OCI-LY3 (cell line): Measurements from ENCODE around the gene CCDC70.
"Not testable (repeated sequence)": the region's sequence is repeated elsewhere in the genome, so short reads cannot be mapped to it uniquely, and the experiment has no call there.

ENCODE experiments used
- H2AFZ ChIP-seq: fragments of 200-600, 300-600 bp; shearing (Covaris generic); 2 replicates; pipeline ENCODE4 v1.6.0; 2014; ENCODE audit warnings: antibody characterized with exemption, low read depth, low read length
- H3K27ac ChIP-seq: fragments of 200-600, 300-600 bp; sonication (generic); 2 replicates; pipeline ENCODE4 v1.5.1; 2014; ENCODE audit warnings: mild to moderate bottlenecking, low read length, moderate library complexity, mixed read lengths
- H3K27me3 ChIP-seq: fragments of 200-600, 300-600 bp; sonication (generic); 2 replicates; pipeline ENCODE4 v1.6.1; 2014; ENCODE audit warnings: low read depth, low read length, mixed read lengths
- H3K36me3 ChIP-seq: fragments of 200-600, 300-600 bp; sonication (generic); replicated peaks from 2 replicates; pipeline ENCODE3; 2014; ENCODE audit warnings: low read depth, low read length, mixed read lengths
- H3K4me1 ChIP-seq: fragments of 300-600, 200-600 bp; sonication (generic); 2 replicates; pipeline ENCODE4 v1.6.1; 2014; ENCODE audit warnings: low read length, mixed read lengths
- H3K4me2 ChIP-seq: fragments of 200-600, 300-600 bp; sonication (generic); 2 replicates; pipeline ENCODE4 v1.6.1; 2014; ENCODE audit warnings: low read length, mixed read lengths
- H3K4me3 ChIP-seq: fragments of 300-600, 200-600 bp; sonication (generic); 2 replicates; pipeline ENCODE4 v1.5.1; 2014; ENCODE audit warnings: antibody characterized with exemption, mild to moderate bottlenecking, low read length, moderate library complexity
- H3K79me2 ChIP-seq: fragments of 300-600, 200-600 bp; shearing (Covaris generic); 2 replicates; pipeline ENCODE4 v1.6.1; 2014; ENCODE audit warnings: mild to moderate bottlenecking, low read length, mixed read lengths
- H3K9ac ChIP-seq: fragments of 300-600, 200-600 bp; shearing (Covaris generic); 2 replicates; pipeline ENCODE4 v1.6.0; 2014; ENCODE audit warnings: mild to moderate bottlenecking, low read length, moderate library complexity
- H3K9me3 ChIP-seq: fragments of 200-600, 300-600 bp; shearing (Covaris generic); 2 replicates; pipeline ENCODE4 v1.6.1; 2014; ENCODE audit warnings: low read length, mixed read lengths; ENCODE audit not compliant: insufficient read depth
- H4K20me1 ChIP-seq: fragments of 200-600, 300-600 bp; sonication (generic); 2 replicates; pipeline ENCODE4 v1.6.1; 2016; ENCODE audit warnings: low read length, mixed read lengths; ENCODE audit not compliant: insufficient read depth
- EZH2phosphoT487 ChIP-seq: fragments of 200-600 bp; shearing (Covaris generic); IDR thresholded peaks from 2 replicates; pipeline ENCODE4 v1.6.1; 2018; ENCODE audit warnings: antibody characterized with exemption, mixed run types, low read depth
- TF ChIP-seq, protein P1 (sequence below): fragments of 200-600, 300-600 bp; sonication (generic); IDR thresholded peaks from 2 replicates; pipeline ENCODE4 v1.5.1; 2014; ENCODE audit warnings: antibody characterized with exemption, low read length, low read depth

CCDC70 gene

DNA sequence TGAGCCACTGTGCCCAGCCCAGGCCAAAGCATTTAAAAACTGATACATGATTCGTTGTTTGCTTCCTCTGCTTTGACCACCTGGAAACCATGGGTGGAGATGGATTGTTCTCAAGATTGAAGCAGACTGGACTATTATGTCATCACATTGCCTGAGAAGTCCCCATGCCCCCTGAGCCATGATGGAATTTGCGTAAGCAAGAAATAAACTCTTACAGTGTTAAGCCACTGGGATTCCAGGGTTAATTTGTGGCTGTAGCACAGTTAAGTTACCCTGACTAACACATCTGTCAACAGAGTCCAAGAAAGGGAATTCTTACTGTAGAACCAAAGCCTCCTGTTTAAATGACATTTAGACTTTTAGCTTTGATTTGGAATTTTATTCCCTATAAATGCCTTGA lies 38.4 kb upstream of the CCDC70 start:
- Histone ChIP-seq H3K9ac (no peak overlapping the region), H3K4me1 (peaks cover 61% of the 10 kb centered on the region), H3K27ac (no peak overlapping the region), H3K27me3 (no peaks in the 10 kb centered on the region), H3K36me3 (no peaks in the 10 kb centered on the region), H2AFZ (no peak overlapping the region), H3K4me3 (no peak overlapping the region), H4K20me1 (no peaks in the 10 kb centered on the region), H3K9me3 (no peaks in the 10 kb centered on the region), H3K79me2 (no peaks in the 10 kb centered on the region), H3K4me2 (no peak overlapping the region)
- TF ChIP-seq, protein P1, sequence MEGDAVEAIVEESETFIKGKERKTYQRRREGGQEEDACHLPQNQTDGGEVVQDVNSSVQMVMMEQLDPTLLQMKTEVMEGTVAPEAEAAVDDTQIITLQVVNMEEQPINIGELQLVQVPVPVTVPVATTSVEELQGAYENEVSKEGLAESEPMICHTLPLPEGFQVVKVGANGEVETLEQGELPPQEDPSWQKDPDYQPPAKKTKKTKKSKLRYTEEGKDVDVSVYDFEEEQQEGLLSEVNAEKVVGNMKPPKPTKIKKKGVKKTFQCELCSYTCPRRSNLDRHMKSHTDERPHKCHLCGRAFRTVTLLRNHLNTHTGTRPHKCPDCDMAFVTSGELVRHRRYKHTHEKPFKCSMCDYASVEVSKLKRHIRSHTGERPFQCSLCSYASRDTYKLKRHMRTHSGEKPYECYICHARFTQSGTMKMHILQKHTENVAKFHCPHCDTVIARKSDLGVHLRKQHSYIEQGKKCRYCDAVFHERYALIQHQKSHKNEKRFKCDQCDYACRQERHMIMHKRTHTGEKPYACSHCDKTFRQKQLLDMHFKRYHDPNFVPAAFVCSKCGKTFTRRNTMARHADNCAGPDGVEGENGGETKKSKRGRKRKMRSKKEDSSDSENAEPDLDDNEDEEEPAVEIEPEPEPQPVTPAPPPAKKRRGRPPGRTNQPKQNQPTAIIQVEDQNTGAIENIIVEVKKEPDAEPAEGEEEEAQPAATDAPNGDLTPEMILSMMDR: no peak
- TF ChIP-seq EZH2phosphoT487: no peak

DNA sequence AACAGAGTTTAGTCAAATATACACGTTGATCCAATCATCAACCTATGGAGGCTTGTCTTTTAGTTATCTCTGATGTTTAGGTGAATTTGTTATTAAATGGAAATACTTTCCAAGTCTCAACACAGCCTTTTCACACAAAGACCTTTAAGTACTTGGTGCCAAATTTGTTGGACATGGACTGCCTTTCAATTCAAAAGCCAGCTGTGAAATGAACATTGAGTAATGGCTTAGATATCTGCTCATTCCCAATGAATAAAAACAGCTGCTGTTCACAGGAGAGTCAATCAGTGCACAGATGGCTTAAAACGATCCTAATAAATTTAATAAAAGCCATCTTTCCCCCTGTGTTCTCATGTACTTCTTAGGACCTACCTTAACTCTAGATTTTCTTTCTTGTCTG lies 37.9 kb upstream of the CCDC70 start:
- Histone ChIP-seq H2AFZ (no peak overlapping the region), H3K9me3 (no peaks in the 10 kb centered on the region), H3K27me3 (no peaks in the 10 kb centered on the region), H3K4me3 (no peak overlapping the region), H4K20me1 (no peaks in the 10 kb centered on the region), H3K4me2 (no peak overlapping the region), H3K27ac (no peak overlapping the region), H3K9ac (no peak overlapping the region), H3K4me1 (peaks cover 60% of the 10 kb centered on the region), H3K36me3 (no peaks in the 10 kb centered on the region), H3K79me2 (no peaks in the 10 kb centered on the region)
- no peak for TF ChIP-seq EZH2phosphoT487
- TF ChIP-seq, protein P1: no peak

DNA sequence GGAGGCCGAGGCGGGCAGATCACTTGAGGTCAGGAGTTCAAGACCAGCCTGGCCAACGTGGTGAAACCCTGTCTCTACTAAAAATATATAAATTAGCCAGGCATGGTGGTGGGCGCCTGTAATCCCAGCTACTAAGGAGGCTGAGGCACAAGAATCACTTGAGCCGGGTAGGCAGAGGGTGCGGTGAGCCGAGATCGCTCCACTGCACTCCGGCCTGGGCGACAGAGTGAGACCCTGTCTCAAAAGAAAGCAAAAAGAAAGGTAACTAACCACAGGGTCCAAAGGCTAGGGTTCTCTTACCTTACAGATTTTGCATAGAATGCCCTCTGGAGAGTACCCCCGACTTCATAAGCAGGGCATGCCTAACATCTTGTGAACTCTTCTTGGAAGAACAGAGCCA lies 37.1 kb upstream of the CCDC70 start:
- H3K4me3 ChIP-seq, H3K79me2 ChIP-seq, H4K20me1 ChIP-seq, H2AFZ ChIP-seq, H3K36me3 ChIP-seq, H3K27ac ChIP-seq, H3K9ac ChIP-seq, H3K9me3 ChIP-seq, H3K27me3 ChIP-seq: not testable (repeated sequence)
- peaks cover 57% of the 10 kb centered on the region for H3K4me1 ChIP-seq
- peak overlapping the region; percentile 0; the same call in 1 of the 2 replicates for H3K4me2 ChIP-seq

DNA sequence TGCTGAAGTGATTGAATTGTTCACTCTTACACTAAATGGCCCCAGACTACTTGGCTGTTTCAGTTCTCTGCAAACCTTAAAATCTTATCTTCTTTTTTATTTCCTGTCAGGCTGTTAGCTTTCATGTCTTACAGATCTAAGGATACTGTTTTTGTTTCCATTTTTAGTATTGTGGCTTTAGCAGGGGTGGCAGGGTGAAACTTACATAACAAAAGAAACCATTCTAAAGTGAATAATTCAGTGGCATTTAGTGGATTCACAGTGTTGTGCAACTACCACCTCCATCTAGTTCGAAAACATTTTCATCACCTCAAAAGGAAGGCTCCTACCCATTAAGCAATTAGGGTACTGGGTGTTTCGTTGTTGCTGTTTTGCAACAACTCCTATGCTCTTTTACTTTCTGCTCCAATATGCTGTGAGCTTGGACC lies 36.6 kb upstream of the CCDC70 start:
- H3K4me2 ChIP-seq: peak overlapping the region; percentile 0; the same call in 1 of the 2 replicates
- H3K27ac ChIP-seq: no peak overlapping the region
- H3K9ac ChIP-seq: no peak overlapping the region
- H3K36me3 ChIP-seq: no peaks in the 10 kb centered on the region
- H3K27me3 ChIP-seq: no peaks in the 10 kb centered on the region
- H3K79me2 ChIP-seq: no peaks in the 10 kb centered on the region
- H3K4me1 ChIP-seq: peaks cover 52% of the 10 kb centered on the region
- H4K20me1 ChIP-seq: no peaks in the 10 kb centered on the region
- H3K4me3 ChIP-seq: no peak overlapping the region
- TF ChIP-seq EZH2phosphoT487: no peak
- TF ChIP-seq, protein P1: no peak
- no peaks in the 10 kb centered on the region for H3K9me3 ChIP-seq
- no peak overlapping the region for H2AFZ ChIP-seq
